K562 (cell line): ENCODE measurements around the gene HK1. TPM values are rescaled to one million over a fixed set of nuclear protein-coding genes. Genes with fewer than 3 reads are reported as not detected.

Experiments
- ATAC-seq: fragments of 200-7000 bp; cut with Tn5 transposase; 3 replicates; pipeline ENCODE4 v1.9.1; 2020; ENCODE audit warnings: moderate library complexity
- BruUV-seq: library from RNA; stranded (reverse); fragments of 400-500 nt; replicated peaks from 2 replicates; lab custom pipeline; 2021; lab: Mats Ljungman, UMichigan
- CTCF ChIA-PET: fragments of 300-600 bp; formaldehyde crosslinking; extraction: SDS; loops from one replicate; lab custom pipeline; 2021; ENCODE audit warnings: low intra/inter-chr PET ratio; lab: Yijun Ruan, JAX
- POLR2A ChIA-PET: fragments of 300-600, 350-650 bp; sonication (Branson Sonifier 250); formaldehyde crosslinking; extraction: SDS; loops from one replicate; lab custom pipeline; 2021; ENCODE audit warnings: antibody characterized with exemption, inconsistent platforms; lab: Yijun Ruan, JAX
- DNase-seq, 4 experiments: peaks; one replicate each; pipeline versions ENCODE4 v3.0.0 to v3.0.0-alpha.2; 2011 to 2018; ENCODE audit warnings: low spot score in 3 of 4, mixed read lengths in 3 of 4; ENCODE audit errors: extremely low read depth in 1 of 4
- FAIRE-seq: peaks from 2 replicates; lab custom pipeline; 2011; peaks lifted over from hg19 to GRCh38; lab: Jason Lieb, UNC
- H2AFZ ChIP-seq: 2 replicates; pipeline ENCODE4 v1.6.0; 2011; ENCODE audit warnings: low read depth, low read length, control low read depth, inconsistent platforms
- H3K27ac ChIP-seq: fragments of 200-600 bp; 3 replicates; pipeline ENCODE4 v1.8.0; 2011; ENCODE audit warnings: low read depth, mild to moderate bottlenecking, control low read depth, inconsistent platforms, low read length, moderate library complexity, mixed read lengths; ENCODE audit errors: extremely low read depth
- H3K27me3 ChIP-seq, 2 experiments: fragments of 300-600 bp in 1 of 2; 2 replicates in 1 of 2; 3 replicates in 1 of 2; pipeline versions ENCODE4 v1.6.0 to v1.8.0; 2011; ENCODE audit warnings: inconsistent platforms in 2 of 2, low read length in 2 of 2, mild to moderate bottlenecking in 1 of 2, mixed read lengths in 1 of 2, moderate library complexity in 1 of 2; ENCODE audit not compliant: control insufficient read depth in 2 of 2, insufficient read depth in 2 of 2
- H3K36me3 ChIP-seq: fragments of 300-600 bp; 3 replicates; pipeline ENCODE4 v1.8.0; 2011; ENCODE audit warnings: mild to moderate bottlenecking, low read length, inconsistent platforms; ENCODE audit not compliant: control insufficient read depth, insufficient read depth
- H3K4me1 ChIP-seq, 2 experiments: fragments of 200-600 bp in 1 of 2; replicated peaks in 1 of 2; 2 replicates in 1 of 2; 3 replicates in 1 of 2; pipeline versions ENCODE4 v1.5.1 to v1.8.0; 2011; ENCODE audit warnings: inconsistent platforms in 2 of 2, low read length in 2 of 2, mild to moderate bottlenecking in 1 of 2, mixed read lengths in 1 of 2, moderate library complexity in 1 of 2; ENCODE audit not compliant: control insufficient read depth in 2 of 2, insufficient read depth in 2 of 2
- H3K4me2 ChIP-seq: 2 replicates; pipeline ENCODE4 v1.6.1; 2011; ENCODE audit warnings: low read length, control low read depth, inconsistent platforms, mixed read lengths; ENCODE audit not compliant: insufficient read depth
- H3K4me3 ChIP-seq: fragments of 200-600 bp; sonication (generic), shearing (Covaris generic); 2 replicates; pipeline ENCODE4 v1.5.1; 2016; ENCODE audit warnings: control low read depth, inconsistent platforms
- H3K79me2 ChIP-seq: fragments of 200-600 bp; 3 replicates; pipeline ENCODE4 v1.8.0; 2011; ENCODE audit warnings: low read length, inconsistent platforms; ENCODE audit not compliant: control insufficient read depth, insufficient read depth
- H3K9ac ChIP-seq, 2 experiments: 2 replicates each; pipeline versions ENCODE4 v1.6.0 to v1.6.1; 2011; ENCODE audit warnings: low read depth in 2 of 2, low read length in 2 of 2, control low read depth in 1 of 2, inconsistent platforms in 1 of 2, mild to moderate bottlenecking in 1 of 2, mixed read lengths in 1 of 2; ENCODE audit not compliant: insufficient read depth in 1 of 2
- H3K9me1 ChIP-seq: one replicate; pipeline ENCODE4 v1.6.0; 2011; ENCODE audit warnings: inconsistent platforms, mild to moderate bottlenecking, low read length, moderate library complexity; ENCODE audit not compliant: control insufficient read depth, insufficient read depth
- H3K9me3 ChIP-seq: replicated peaks from 2 replicates; pipeline ENCODE4 v1.5.1; 2011; ENCODE audit warnings: low read depth, low read length, inconsistent platforms; ENCODE audit not compliant: control insufficient read depth, insufficient read depth
- H4K20me1 ChIP-seq: replicated peaks from 2 replicates; pipeline ENCODE4 v1.6.1; 2011; ENCODE audit warnings: low read length, inconsistent platforms, mixed read lengths; ENCODE audit not compliant: control insufficient read depth, insufficient read depth
- CEBPB ChIP-seq: fragments of 450-650 bp; IDR thresholded peaks from 2 replicates; pipeline ENCODE4 v1.6.1; 2016; ENCODE audit warnings: missing genetic modification characterization, missing compliant biosample characterization
- CEBPG ChIP-seq, 3 experiments: fragments of 200-800 bp in 1 of 3; sonication (Bioruptor generic) in 1 of 3; sonication (generic) in 1 of 3; formaldehyde crosslinking in 1 of 3; IDR thresholded peaks in 2 of 3; conservative IDR thresholded peaks in 1 of 3; 2 replicates each; pipeline versions ENCODE4 v1.6.1 to v1.8.0; 2016 to 2022; ENCODE audit warnings: missing compliant biosample characterization in 2 of 3, missing genetic modification characterization in 2 of 3, mild to moderate bottlenecking in 1 of 3, missing genetic modification reagents in 1 of 3
- NFIC ChIP-seq: fragments of 450-650 bp; IDR thresholded peaks from 2 replicates; pipeline ENCODE4 v1.6.1; 2017; ENCODE audit warnings: mild to moderate bottlenecking, inconsistent platforms
- ZBED1 ChIP-seq: IDR thresholded peaks from 2 replicates; pipeline ENCODE4 v1.6.1; 2014
- WGBS: fragments of 100-300 bp; shearing (Covaris generic); methylation state at CpG from one replicate; pipeline ENCODE4 v1.1.6; 2016; ENCODE audit warnings: low coverage, mixed read lengths; ENCODE audit not compliant: insufficient coverage; ENCODE audit errors: missing lambda C conversion rate; 5-methylcytosine and 5-hydroxymethylcytosine counted together
- in situ Hi-C: fragments of 300-500 bp; cut with MboI; formaldehyde crosslinking; loops from 4 replicates; pipeline ENCODE4 v1.15.0; 2018; ENCODE audit warnings: inconsistent platforms, mixed read lengths
- intact Hi-C: fragments of 100-400 bp; cut with micrococcal nuclease; formaldehyde crosslinking; loops from 2 replicates; pipeline ENCODE4 v1.14.2; 2022
- polyA plus RNA-seq, 8 experiments: library from polyadenylated mRNA; depleted of rRNA in 4 of 8; stranded (reverse) in 5 of 8; unstranded in 3 of 8; fragments of >200 nt; fragmentation: Nextera tagmentation in 2 of 8; fragmentation: Illumina TruSeq in 1 of 8; extraction: Ambion mirVana in 2 of 8; extraction: Trizol in 1 of 8; gene quantifications; 2 replicates each; pipeline versions ENCODE4 v1.2.1 to v1.2.3, GENCODE V29; 2011 to 2014; ENCODE audit warnings: inconsistent platforms in 1 of 8, missing spikeins in 1 of 8
- total RNA-seq, 7 experiments: library from RNA; depleted of rRNA in 6 of 7; stranded (reverse); fragments of >200 nt in 6 of 7; fragmentation: Illumina TruSeq in 2 of 7; extraction: Trizol in 2 of 7; gene quantifications; 2 replicates each; pipeline versions ENCODE4 v1.2.1 to v1.2.3, GENCODE V29; 2011 to 2021; ENCODE audit warnings: low replicate concordance in 1 of 7
- TF ChIP-seq, protein P1 (sequence below): fragments of 450-650 bp; IDR thresholded peaks from 2 replicates; pipeline ENCODE4 v1.6.1; 2016; ENCODE audit warnings: low read depth, mild to moderate bottlenecking, moderate library complexity

Gene HK1
- total and polyA plus RNA-seq, 9 of the 15 experiments (the other 6 are each of a cell fraction or from before 2014, with no cell fraction given): 29.2 to 444 (median 193) TPM

GRCh38 chr10:69358148-69358795 lies 80.0 kb downstream of the HK1 start (continued):
- TF ChIP-seq NFIC: peak; percentile 51
- no peak for TF ChIP-seq ZBED1

GRCh38 chr10:69359148-69359547 lies 80.9 kb downstream of the HK1 start:
- H3K27ac ChIP-seq: no peak overlapping the region
- no peak overlapping the region for H3K4me2 ChIP-seq
- FAIRE-seq (no peak), ATAC-seq (no peak), DNase-seq (no peak)
- H3K9ac ChIP-seq: no peak overlapping the region
- H3K27me3 ChIP-seq: no peaks in the 10 kb centered on the region
- H3K4me1 ChIP-seq: peaks cover 0 to 4% of the 10 kb centered on the region in 2 experiments; a peak in 2 of 5 replicates
- no peaks in the 10 kb centered on the region for H3K9me3 ChIP-seq
- BruUV-seq: no TSS peak
- in situ Hi-C loops (no loop called here), intact Hi-C loops (no loop called here)
- peaks cover 92% of the 10 kb centered on the region for H3K36me3 ChIP-seq
- ChIA-PET POLR2A (interaction anchor here (0.7 kb wide), 1 partner anchor 73 kb away, joined by 3 read pairs; no protein-coding TSS in a partner anchor), CTCF (no interaction called here)
- no peak overlapping the region for H3K4me3 ChIP-seq
- TF ChIP-seq, protein P1, sequence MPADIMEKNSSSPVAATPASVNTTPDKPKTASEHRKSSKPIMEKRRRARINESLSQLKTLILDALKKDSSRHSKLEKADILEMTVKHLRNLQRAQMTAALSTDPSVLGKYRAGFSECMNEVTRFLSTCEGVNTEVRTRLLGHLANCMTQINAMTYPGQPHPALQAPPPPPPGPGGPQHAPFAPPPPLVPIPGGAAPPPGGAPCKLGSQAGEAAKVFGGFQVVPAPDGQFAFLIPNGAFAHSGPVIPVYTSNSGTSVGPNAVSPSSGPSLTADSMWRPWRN: no peak
- TF ChIP-seq CEBPG (CRISPR knock-in tag; IDR thresholded peaks at IDR 0.05) (no peak), CEBPG (tag; conservative IDR thresholded peaks at IDR 0.05 in 1 of 2, IDR thresholded peaks at IDR 0.05 in 1 of 2) (peak; percentile 59 to 61; a peak in 3 of 4 replicates), CEBPB (tag) (peak; percentile 58)
- no peaks in the 10 kb centered on the region for H3K9me1 ChIP-seq
- H2AFZ ChIP-seq: no peak overlapping the region
- WGBS: 84% methylated on average over 3 of the region's 3 CpGs
- peaks cover 84% of the 10 kb centered on the region for H3K79me2 ChIP-seq
- H4K20me1 ChIP-seq: peaks cover 9% of the 10 kb centered on the region; the same call in 1 of the 2 replicates
